Endothelial cell of umbilical vein (primary cell): Measurements from ENCODE around the gene TTN. TPM values are rescaled to one million over a fixed set of nuclear protein-coding genes. Genes with fewer than 3 reads are reported as not detected.

Experiments used
- BruUV-seq: library from RNA; stranded (reverse); fragments of 400-500 nt; replicated peaks from 2 replicates; lab custom pipeline; 2021; lab: Mats Ljungman, UMichigan
- CTCF ChIA-PET: fragments of 300-600, 350-600 bp; sonication (Branson Sonifier 250); formaldehyde crosslinking; loops from one replicate; lab custom pipeline; 2021; ENCODE audit warnings: antibody characterized with exemption, inconsistent platforms; lab: Charles Lee
- POLR2A ChIA-PET: fragments of 300-600, 350-600 bp; sonication (Branson Sonifier 250); formaldehyde crosslinking; loops from one replicate; lab custom pipeline; 2021; ENCODE audit warnings: antibody characterized with exemption, inconsistent platforms; lab: Charles Lee
- DNase-seq: peaks from one replicate; pipeline ENCODE4 v3.0.0-alpha.2; 2011; ENCODE audit warnings: low read depth, low spot score
- FAIRE-seq: peaks from 2 replicates; lab custom pipeline; 2011; peaks lifted over from hg19 to GRCh38; lab: Jason Lieb, UNC
- H2AFZ ChIP-seq: 2 replicates; pipeline ENCODE4 v1.6.0; 2012; ENCODE audit warnings: low read depth, low read length, control low read depth, inconsistent platforms
- H3K27ac ChIP-seq: 2 replicates; pipeline ENCODE4 v1.5.1; 2011; ENCODE audit warnings: low read depth, mild to moderate bottlenecking, control low read depth, low read length, moderate library complexity; ENCODE audit not compliant: insufficient read depth
- H3K27me3 ChIP-seq, 2 experiments: 2 replicates each; pipeline versions ENCODE4 v1.6.0 to v1.6.1; 2011; ENCODE audit warnings: low read length in 2 of 2, mixed read lengths in 1 of 2; ENCODE audit not compliant: control insufficient read depth in 2 of 2, insufficient read depth in 2 of 2
- H3K36me3 ChIP-seq, 2 experiments: 2 replicates in 1 of 2; 3 replicates in 1 of 2; pipeline ENCODE4 v1.5.1; 2011; ENCODE audit warnings: low read length in 2 of 2, mild to moderate bottlenecking in 1 of 2, moderate library complexity in 1 of 2; ENCODE audit not compliant: control insufficient read depth in 2 of 2, insufficient read depth in 2 of 2; ENCODE audit errors: extremely low read depth in 1 of 2
- H3K4me1 ChIP-seq: 3 replicates; pipeline ENCODE4 v1.5.1; 2011; ENCODE audit warnings: mild to moderate bottlenecking, low read length; ENCODE audit not compliant: control insufficient read depth, insufficient read depth; ENCODE audit errors: extremely low read depth
- H3K4me2 ChIP-seq: 2 replicates; pipeline ENCODE4 v1.6.1; 2011; ENCODE audit warnings: low read length, control low read depth, mixed read lengths; ENCODE audit not compliant: insufficient read depth
- H3K4me3 ChIP-seq, 3 experiments: fragments of 200-600 bp in 1 of 3; sonication (generic), shearing (Covaris generic) in 1 of 3; replicated peaks in 1 of 3; 2 replicates each; pipeline ENCODE4 v1.5.1; 2011 to 2016; ENCODE audit warnings: control low read depth in 3 of 3, low read length in 3 of 3, mild to moderate bottlenecking in 2 of 3, inconsistent platforms in 1 of 3, low read depth in 1 of 3, moderate library complexity in 1 of 3; ENCODE audit not compliant: insufficient read depth in 1 of 3
- H3K79me2 ChIP-seq: 2 replicates; pipeline ENCODE4 v1.6.0; 2012; ENCODE audit warnings: low read length, inconsistent platforms; ENCODE audit not compliant: control insufficient read depth, insufficient read depth
- H3K9ac ChIP-seq: replicated peaks from 2 replicates; pipeline ENCODE3; 2011; ENCODE audit warnings: low read length, control low read depth; ENCODE audit not compliant: insufficient read depth; ENCODE audit errors: extremely low read depth
- H3K9me1 ChIP-seq: replicated peaks from 3 replicates; pipeline ENCODE4 v1.6.0; 2011; ENCODE audit warnings: mild to moderate bottlenecking, low read length; ENCODE audit not compliant: control insufficient read depth, insufficient read depth; ENCODE audit errors: extremely low read depth
- H3K9me3 ChIP-seq: replicated peaks from 2 replicates; pipeline ENCODE4 v1.5.1; 2012; ENCODE audit warnings: low read length, inconsistent platforms; ENCODE audit not compliant: control insufficient read depth, insufficient read depth
- H4K20me1 ChIP-seq: replicated peaks from 2 replicates; pipeline ENCODE3; 2011; ENCODE audit warnings: mild to moderate bottlenecking, low read length; ENCODE audit not compliant: control insufficient read depth, insufficient read depth; ENCODE audit errors: extremely low read depth
- CTCF ChIP-seq, 2 donors: IDR thresholded peaks; 1 replicate in 1 of 2; 2 replicates in 1 of 2; pipeline ENCODE4 v1.5.1; 2011; ENCODE audit warnings: low read length in 2 of 2, mild to moderate bottlenecking in 2 of 2, moderate library complexity in 2 of 2, control low read depth in 1 of 2, inconsistent platforms in 1 of 2, low read depth in 1 of 2; ENCODE audit not compliant: insufficient read depth in 1 of 2; ENCODE audit errors: extremely low read depth in 1 of 2
- EZH2 ChIP-seq: IDR thresholded peaks from 2 replicates; pipeline ENCODE4 v1.6.1; 2012; ENCODE audit warnings: borderline replicate concordance, low read depth, mild to moderate bottlenecking, moderate library complexity, low read length, inconsistent platforms; ENCODE audit not compliant: severe bottlenecking
- FOS ChIP-seq: IDR thresholded peaks from 2 replicates; pipeline ENCODE4 v1.6.1; 2011; ENCODE audit warnings: mild to moderate bottlenecking, low read length, moderate library complexity, borderline replicate concordance; ENCODE audit not compliant: insufficient read depth
- GATA2 ChIP-seq: IDR thresholded peaks from 2 replicates; pipeline ENCODE4 v1.7.0; 2011; ENCODE audit warnings: low read depth, mild to moderate bottlenecking, moderate library complexity, mixed read lengths, low read length; ENCODE audit not compliant: insufficient read length, insufficient read depth
- JUN ChIP-seq: IDR thresholded peaks from 2 replicates; pipeline ENCODE4 v1.6.1; 2011; ENCODE audit warnings: borderline replicate concordance, low read depth; ENCODE audit not compliant: insufficient read length, insufficient read depth
- MAX ChIP-seq: IDR thresholded peaks from 2 replicates; pipeline ENCODE4 v1.6.1; 2011; ENCODE audit not compliant: insufficient read depth, insufficient read length
- MYC ChIP-seq: IDR thresholded peaks from one replicate; pipeline ENCODE4 v1.6.1; 2011; ENCODE audit warnings: mild to moderate bottlenecking, low read depth, low read length
- POLR2A ChIP-seq: IDR thresholded peaks from 2 replicates; pipeline ENCODE4 v1.6.1; 2012; ENCODE audit warnings: low read depth, mild to moderate bottlenecking, control low read depth, low read length
- POLR2AphosphoS5 ChIP-seq: IDR thresholded peaks from 2 replicates; pipeline ENCODE4 v1.6.1; 2012; ENCODE audit warnings: low read depth, mild to moderate bottlenecking, control low read depth, low read length, moderate library complexity; ENCODE audit not compliant: insufficient read depth
- dilution Hi-C: fragments of 300-500 bp; cut with MboI; formaldehyde crosslinking; loops from one replicate; pipeline ENCODE4 v1.15.0; 2019; ENCODE audit warnings: low sequenced_read_pairs; ENCODE audit not compliant: extremely low pct_ligation_motif_present
- intact Hi-C: fragments of 100-400 bp; cut with micrococcal nuclease; formaldehyde crosslinking; loops from one replicate; pipeline ENCODE4 v1.10.0; 2022
- polyA plus RNA-seq, 4 experiments: library from polyadenylated mRNA; depleted of rRNA in 3 of 4; stranded (reverse) in 3 of 4; unstranded in 1 of 4; fragments of >200 nt; gene quantifications; 2 replicates each; pipeline versions ENCODE4 v1.2.1 to v1.2.3, GENCODE V29; 2011 to 2012; ENCODE audit warnings: missing spikeins in 1 of 4
- total RNA-seq: library from RNA; stranded (reverse); gene quantifications from 2 replicates; pipeline ENCODE4 v1.2.3, GENCODE V29; 2021

The TTN gene
- total and polyA plus RNA-seq, 2 donors (not counting 3 experiments of a cell fraction or from before 2014, with no cell fraction given): 0.11 to 0.49 TPM

GRCh38 chr2:178718988-178719387 is 88.2 kb downstream of the TTN start:
- POLR2A ChIA-PET: no interaction called here
- Histone ChIP-seq H3K27me3 (no peaks in the 10 kb centered on the region), H2AFZ (no peak overlapping the region), H3K4me3 (no peak overlapping the region), H3K9me1 (no peaks in the 10 kb centered on the region), H3K36me3 (no peaks in the 10 kb centered on the region), H4K20me1 (no peaks in the 10 kb centered on the region), H3K4me1 (no peaks in the 10 kb centered on the region), H3K27ac (no peak overlapping the region), H3K79me2 (no peaks in the 10 kb centered on the region), H3K9me3 (no peaks in the 10 kb centered on the region), H3K4me2 (no peak overlapping the region), H3K9ac (no peak overlapping the region)
- CTCF ChIA-PET: interaction anchor here (0.7 to 0.8 kb wide), 2 partner anchors 18 to 24 kb away, joined by 3 read pairs; no protein-coding TSS in a partner anchor
- intact Hi-C loops (no loop called here), dilution Hi-C loops (no loop called here)
- TF ChIP-seq FOS: no peak
- no peak for TF ChIP-seq CTCF (IDR thresholded peaks at IDR 0.05; ENCODE audit: extremely low read depth in 1 of 2, insufficient read depth in 1 of 2, low read depth in 1 of 2, low read length in 2 of 2)
- no peak for TF ChIP-seq MYC
- no peak for TF ChIP-seq POLR2A
- TF ChIP-seq GATA2: no peak
- FAIRE-seq: no peak
- DNase-seq: no peak
- BruUV-seq: no TSS peak

GRCh38 chr2:178718283-178718682 is 88.9 kb downstream of the TTN start:
- intact Hi-C loops: no loop called here
- POLR2A ChIA-PET: no interaction called here

More at GRCh38 chr2:178718283-178718682, 88.9 kb downstream of the TTN start:
- Histone ChIP-seq H3K4me3 (no peak overlapping the region), H2AFZ (no peak overlapping the region), H3K79me2 (no peaks in the 10 kb centered on the region), H3K9me3 (no peaks in the 10 kb centered on the region), H3K27me3 (no peaks in the 10 kb centered on the region), H3K4me1 (no peaks in the 10 kb centered on the region), H3K27ac (no peak overlapping the region), H4K20me1 (no peaks in the 10 kb centered on the region), H3K9ac (no peak overlapping the region), H3K9me1 (no peaks in the 10 kb centered on the region), H3K4me2 (no peak overlapping the region), H3K36me3 (no peaks in the 10 kb centered on the region)
- FAIRE-seq (no peak), DNase-seq (no peak)
- TF ChIP-seq POLR2A (no peak), POLR2AphosphoS5 (no peak), MAX (no peak), EZH2 (no peak), JUN (no peak)
- BruUV-seq: no TSS peak
- CTCF ChIA-PET: interaction anchor here (2.0 kb wide), 1 partner anchor 17 kb away, joined by 6 read pairs; no protein-coding TSS in a partner anchor
- dilution Hi-C loops: no loop called here
